Measurements from ENCODE around the gene TNFAIP8.
A peak's percentile ranks its signal among the peaks of the same experiment; 100 is the strongest.

TNFAIP8 gene

DNA sequence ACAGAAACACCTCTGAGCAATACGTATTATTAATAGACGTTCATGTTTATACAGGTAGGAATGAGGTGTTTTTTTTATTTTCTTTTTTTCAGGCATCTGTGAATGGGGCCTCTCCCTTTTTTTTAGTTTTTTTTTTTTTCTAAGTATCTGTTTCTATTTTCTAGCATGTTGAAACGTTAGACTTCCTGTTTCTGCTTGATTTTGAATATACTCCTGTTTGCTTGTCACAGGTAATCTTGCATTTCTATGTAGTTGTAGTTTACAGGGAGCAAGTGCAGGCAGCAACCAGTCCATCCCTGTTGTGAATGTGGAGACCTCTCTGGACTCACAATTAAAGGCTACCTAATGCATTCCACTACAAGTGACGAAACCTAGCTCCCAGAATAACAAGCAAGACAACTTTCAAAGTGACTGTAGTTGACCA is 22.8 kb upstream of the TNFAIP8 start:
- TF ChIP-seq, protein P1, sequence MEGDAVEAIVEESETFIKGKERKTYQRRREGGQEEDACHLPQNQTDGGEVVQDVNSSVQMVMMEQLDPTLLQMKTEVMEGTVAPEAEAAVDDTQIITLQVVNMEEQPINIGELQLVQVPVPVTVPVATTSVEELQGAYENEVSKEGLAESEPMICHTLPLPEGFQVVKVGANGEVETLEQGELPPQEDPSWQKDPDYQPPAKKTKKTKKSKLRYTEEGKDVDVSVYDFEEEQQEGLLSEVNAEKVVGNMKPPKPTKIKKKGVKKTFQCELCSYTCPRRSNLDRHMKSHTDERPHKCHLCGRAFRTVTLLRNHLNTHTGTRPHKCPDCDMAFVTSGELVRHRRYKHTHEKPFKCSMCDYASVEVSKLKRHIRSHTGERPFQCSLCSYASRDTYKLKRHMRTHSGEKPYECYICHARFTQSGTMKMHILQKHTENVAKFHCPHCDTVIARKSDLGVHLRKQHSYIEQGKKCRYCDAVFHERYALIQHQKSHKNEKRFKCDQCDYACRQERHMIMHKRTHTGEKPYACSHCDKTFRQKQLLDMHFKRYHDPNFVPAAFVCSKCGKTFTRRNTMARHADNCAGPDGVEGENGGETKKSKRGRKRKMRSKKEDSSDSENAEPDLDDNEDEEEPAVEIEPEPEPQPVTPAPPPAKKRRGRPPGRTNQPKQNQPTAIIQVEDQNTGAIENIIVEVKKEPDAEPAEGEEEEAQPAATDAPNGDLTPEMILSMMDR (IDR thresholded peaks at IDR 0.05; ENCODE audit: borderline replicate concordance, insufficient read depth, low read depth, low read length): no peak
- H3K4me3 ChIP-seq (ENCODE audit: low read depth, low read length): peak overlapping the region; percentile 56

DNA sequence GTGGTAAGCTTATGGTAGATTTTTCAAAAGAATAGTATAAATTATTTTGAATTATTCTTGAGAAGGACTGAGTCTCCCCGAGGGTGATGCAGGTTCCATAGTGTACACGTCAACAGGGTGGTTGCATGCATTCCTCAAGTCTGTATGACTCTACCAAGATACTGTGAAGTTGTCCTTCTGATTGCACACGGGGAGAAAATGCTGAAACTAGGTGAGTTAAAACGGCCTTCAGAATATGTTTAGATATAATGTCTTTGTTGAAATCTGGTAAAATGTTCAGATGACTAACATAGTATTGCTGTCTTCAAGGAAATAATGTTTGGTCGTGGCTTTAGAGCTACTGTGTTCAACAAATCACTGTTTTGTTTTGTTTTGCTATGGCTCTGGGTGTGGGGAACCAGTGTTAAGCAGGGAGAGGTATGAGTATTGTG is 22.4 kb upstream of the TNFAIP8 start:
- peak overlapping the region; percentile 56 for H3K4me3 ChIP-seq (ENCODE audit: low read depth, low read length)
- TF ChIP-seq, protein P1 (IDR thresholded peaks at IDR 0.05; ENCODE audit: borderline replicate concordance, insufficient read depth, low read depth, low read length): no peak

DNA sequence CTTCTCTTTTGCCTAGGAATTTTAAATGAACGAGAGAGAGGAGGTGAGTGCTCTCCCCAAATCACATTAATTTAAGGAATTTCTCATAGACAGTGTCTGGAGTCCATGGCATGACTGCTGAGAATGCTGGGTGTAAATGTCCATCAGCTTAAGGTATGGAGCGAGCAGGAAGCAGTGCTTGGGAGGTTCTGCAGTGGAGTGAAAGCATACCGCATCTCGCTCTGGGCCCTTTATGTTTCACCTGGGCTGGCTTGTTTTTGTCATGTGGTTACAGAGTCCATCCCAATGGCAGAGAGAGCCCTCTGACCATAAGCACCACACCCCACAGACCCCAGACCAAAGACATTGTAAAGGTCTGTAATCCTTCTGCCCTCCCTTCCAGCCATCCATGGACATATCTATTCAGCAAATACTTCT is 20.6 kb upstream of the TNFAIP8 start:
- TF ChIP-seq, protein P1 (IDR thresholded peaks at IDR 0.05; ENCODE audit: borderline replicate concordance, insufficient read depth, low read depth, low read length): no peak
- peak overlapping the region; percentile 56 for H3K4me3 ChIP-seq (ENCODE audit: low read depth, low read length)

DNA sequence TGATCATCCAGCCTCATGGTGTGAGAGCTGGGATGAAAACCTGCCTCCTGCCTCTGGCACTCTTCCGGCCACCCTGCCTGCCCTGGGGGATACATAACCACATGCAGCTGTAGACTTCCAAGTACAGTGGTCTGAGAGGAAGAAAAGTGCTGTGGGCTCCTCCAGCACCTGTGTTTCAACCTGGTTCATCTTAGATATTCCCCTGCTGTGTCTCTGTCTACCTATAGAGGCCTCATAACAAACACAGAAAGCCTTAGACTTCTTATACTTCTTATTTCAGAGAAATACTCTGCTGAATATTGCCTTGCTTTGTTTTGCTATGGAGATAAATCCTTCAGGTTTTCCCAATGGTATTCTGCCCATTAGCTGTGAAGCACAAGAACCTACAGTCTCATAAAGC is 19.6 kb upstream of the TNFAIP8 start:
- TF ChIP-seq, protein P1 (IDR thresholded peaks at IDR 0.05; ENCODE audit: borderline replicate concordance, insufficient read depth, low read depth, low read length): peak; percentile 17; the same call in 1 of the 2 replicates
- H3K4me3 ChIP-seq (ENCODE audit: low read depth, low read length): peak overlapping the region; percentile 33

DNA sequence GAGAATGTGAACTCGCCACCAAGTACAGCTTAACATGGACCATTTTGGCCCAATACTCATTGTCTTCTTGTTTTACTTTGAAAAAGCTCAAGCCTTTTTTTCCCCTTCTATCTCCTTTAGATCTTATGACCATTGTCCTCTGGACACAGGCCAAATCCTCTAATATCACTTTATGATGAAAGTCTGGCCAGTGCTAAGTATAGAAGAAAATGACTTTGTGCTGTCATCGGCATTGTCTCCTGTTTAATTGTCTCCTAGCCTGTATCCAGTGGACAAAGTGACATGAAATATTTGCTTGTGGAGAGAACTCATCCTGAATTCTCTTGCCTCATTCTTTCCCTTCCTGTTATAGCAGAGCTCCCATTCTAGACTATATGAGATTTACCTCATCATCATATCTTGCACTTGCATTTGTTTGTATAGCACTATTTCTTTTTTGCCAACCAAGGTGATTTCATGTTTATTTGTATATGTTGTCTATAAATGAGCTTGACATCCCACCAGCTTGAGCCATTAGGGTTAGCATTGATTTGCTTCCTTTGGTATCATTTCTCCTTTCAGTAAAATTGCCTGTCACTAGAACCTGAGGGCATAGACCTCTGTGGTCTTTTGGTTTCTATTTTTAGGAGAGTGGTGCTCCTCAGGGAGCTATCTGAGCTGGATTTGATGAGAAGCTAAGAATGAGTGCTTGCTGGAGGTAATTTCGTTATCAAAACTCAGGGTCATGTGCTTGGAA is 18.8 kb upstream of the TNFAIP8 start:
- TF ChIP-seq, protein P1 (IDR thresholded peaks at IDR 0.05; ENCODE audit: borderline replicate concordance, insufficient read depth, low read depth, low read length): no peak
- peak overlapping the region; percentile 16 for H3K4me3 ChIP-seq (ENCODE audit: low read depth, low read length)

DNA sequence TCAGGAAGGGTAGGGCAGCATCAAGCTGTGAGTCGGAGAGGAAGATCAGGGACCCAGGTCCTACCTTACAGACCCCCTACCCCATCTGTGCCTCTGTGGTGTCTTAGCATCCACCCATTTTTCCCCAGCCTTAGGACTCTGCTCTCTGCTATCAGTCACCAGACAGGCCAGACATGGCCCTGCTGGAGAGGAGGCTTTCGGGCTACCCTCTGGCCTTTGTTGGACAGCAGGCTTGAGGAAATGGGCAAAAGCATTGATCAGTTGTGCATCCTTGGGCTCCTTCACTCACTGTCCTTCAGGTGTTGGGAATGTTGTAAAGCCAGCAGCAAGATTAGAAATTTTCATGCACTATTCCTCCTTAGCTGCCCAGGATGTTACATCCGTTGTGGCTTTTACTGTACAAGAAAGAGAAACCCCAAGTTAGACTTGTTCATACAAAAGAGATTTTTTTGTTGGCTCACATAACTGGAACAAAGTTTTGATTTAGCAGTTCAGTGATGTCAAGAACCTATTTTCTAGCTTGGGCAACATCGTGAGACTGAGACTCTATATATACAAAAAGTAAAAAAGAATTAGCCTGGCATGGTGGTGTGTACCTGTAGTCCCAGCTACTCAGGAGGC is 17.4 kb upstream of the TNFAIP8 start:
- TF ChIP-seq, protein P1 (IDR thresholded peaks at IDR 0.05; ENCODE audit: borderline replicate concordance, insufficient read depth, low read depth, low read length): no peak
- H3K4me3 ChIP-seq (ENCODE audit: low read depth, low read length): no peak overlapping the region

DNA sequence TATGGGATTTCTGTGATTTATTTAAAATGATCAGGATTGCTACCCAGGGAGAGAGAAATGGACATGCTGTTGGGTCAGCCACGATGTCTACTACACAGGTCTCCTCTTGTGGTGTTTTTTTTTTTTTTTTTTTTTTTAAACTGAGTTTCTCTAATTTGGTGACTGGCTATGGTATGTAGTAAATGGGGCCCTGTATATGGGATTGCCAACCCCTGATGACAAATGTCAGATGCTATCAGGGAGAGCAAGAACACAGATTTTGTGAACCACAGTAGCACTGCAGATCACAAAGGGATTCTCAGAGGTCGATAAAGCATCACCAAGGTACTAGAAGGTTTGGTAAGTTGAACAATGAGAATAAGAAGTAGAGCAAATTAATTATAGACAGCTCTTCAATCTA is 16.5 kb upstream of the TNFAIP8 start:
- H3K4me3 ChIP-seq (ENCODE audit: low read depth, low read length): no peak overlapping the region
- TF ChIP-seq, protein P1 (IDR thresholded peaks at IDR 0.05; ENCODE audit: borderline replicate concordance, insufficient read depth, low read depth, low read length): no peak

Data from GM12875 (cell line).